ACC112 (cell line): Measurements from ENCODE around the gene EYA3.

ENCODE experiments used
- H2AFZ ChIP-seq: fragments of 200-600 bp; sonication (generic); one replicate; pipeline ENCODE4 v1.6.0; 2017; ENCODE audit warnings: antibody characterized with exemption, low read length; ENCODE audit not compliant: unreplicated experiment
- H3K27ac ChIP-seq: fragments of 200-600 bp; sonication (generic); 2 replicates; pipeline ENCODE4 v1.5.1; 2014; ENCODE audit warnings: low read depth, mild to moderate bottlenecking, antibody characterized with exemption, low read length, moderate library complexity
- H3K27me3 ChIP-seq: fragments of 200-600 bp; sonication (generic); 2 replicates; pipeline ENCODE4 v1.6.1; 2014; ENCODE audit warnings: mild to moderate bottlenecking, antibody characterized with exemption, low read length, moderate library complexity, mixed read lengths; ENCODE audit not compliant: insufficient read depth
- H3K36me3 ChIP-seq: fragments of 200-600 bp; sonication (generic); 2 replicates; pipeline ENCODE4 v1.6.1; 2016; ENCODE audit warnings: mild to moderate bottlenecking, antibody characterized with exemption, low read length, moderate library complexity, mixed read lengths; ENCODE audit not compliant: insufficient read depth
- H3K4me1 ChIP-seq: fragments of 200-600 bp; sonication (generic); one replicate; pipeline ENCODE4 v1.6.1; 2016; ENCODE audit warnings: low read length, mixed read lengths; ENCODE audit not compliant: insufficient read depth, unreplicated experiment, control insufficient read depth
- H3K4me3 ChIP-seq: fragments of 200-600 bp; sonication (generic); 2 replicates; pipeline ENCODE4 v1.5.1; 2014; ENCODE audit warnings: mild to moderate bottlenecking, low read depth, low read length
- H3K79me2 ChIP-seq: fragments of 200-600 bp; sonication (generic); one replicate; pipeline ENCODE4 v1.6.0; 2016; ENCODE audit warnings: low read length; ENCODE audit not compliant: control insufficient read depth, unreplicated experiment, insufficient read depth

Gene EYA3

DNA sequence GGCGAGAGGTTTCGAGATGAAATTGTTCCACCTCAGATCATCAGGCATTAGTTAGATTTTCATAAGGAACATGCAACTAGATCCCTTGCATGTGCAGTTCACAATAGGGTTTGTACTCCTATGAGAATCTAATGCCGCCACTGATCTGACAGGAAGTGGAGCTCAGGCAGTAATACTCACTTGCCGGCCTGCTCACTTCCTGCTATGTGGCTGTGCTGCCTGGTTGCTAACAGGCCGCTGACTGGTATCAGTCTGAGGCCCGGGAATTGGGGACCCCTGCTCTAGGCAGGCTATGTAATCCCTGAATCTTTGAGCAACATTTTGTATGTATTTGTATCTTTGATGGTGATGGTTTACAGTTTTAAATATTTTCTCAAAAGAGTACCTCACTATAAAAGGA is 96.1 kb downstream of the EYA3 start:
- Histone ChIP-seq H3K79me2 (no peaks in the 10 kb centered on the region), H3K27me3 (no peaks in the 10 kb centered on the region), H3K27ac (no peak overlapping the region), H2AFZ (no peak overlapping the region), H3K4me1 (no peaks in the 10 kb centered on the region), H3K36me3 (peaks cover 31% of the 10 kb centered on the region), H3K4me3 (no peak overlapping the region)

- Histone ChIP-seq H3K79me2 (no peaks in the 10 kb centered on the region), H3K4me3 (no peak overlapping the region), H3K27me3 (no peaks in the 10 kb centered on the region), H2AFZ (no peak overlapping the region), H3K36me3 (peaks cover 22% of the 10 kb centered on the region), H3K27ac (no peak overlapping the region), H3K4me1 (no peaks in the 10 kb centered on the region)
Observed at GRCh38 chr1:27990920-27991537, 97.4 kb downstream of the EYA3 start.

DNA sequence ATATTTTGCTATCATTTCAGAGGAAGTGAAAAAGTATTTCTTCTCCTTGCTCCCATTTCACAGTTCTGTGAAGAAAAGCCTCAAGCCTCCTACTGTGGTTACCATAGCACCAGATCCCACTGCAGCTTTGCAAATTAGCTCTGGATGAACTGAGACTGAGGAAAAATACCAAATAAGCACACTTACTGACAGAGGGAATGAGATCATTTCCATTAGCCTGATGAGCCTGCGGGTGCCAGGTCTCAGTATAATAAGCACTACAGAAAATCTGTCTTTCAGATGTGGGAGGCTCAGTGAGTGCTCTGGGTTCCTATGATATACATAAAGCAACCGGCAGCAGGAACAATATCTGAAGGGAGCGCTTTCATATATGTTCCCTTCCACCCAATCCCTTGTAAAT is 107.3 kb downstream of the EYA3 start:
- Histone ChIP-seq H3K27ac (no peak overlapping the region), H3K27me3 (no peaks in the 10 kb centered on the region), H2AFZ (no peak overlapping the region), H3K4me3 (no peak overlapping the region), H3K79me2 (no peaks in the 10 kb centered on the region), H3K36me3 (0 out of 2 replicates have a peak, but pooled peaks cover 5% of the 10 kb centered on the region), H3K4me1 (no peaks in the 10 kb centered on the region)

DNA sequence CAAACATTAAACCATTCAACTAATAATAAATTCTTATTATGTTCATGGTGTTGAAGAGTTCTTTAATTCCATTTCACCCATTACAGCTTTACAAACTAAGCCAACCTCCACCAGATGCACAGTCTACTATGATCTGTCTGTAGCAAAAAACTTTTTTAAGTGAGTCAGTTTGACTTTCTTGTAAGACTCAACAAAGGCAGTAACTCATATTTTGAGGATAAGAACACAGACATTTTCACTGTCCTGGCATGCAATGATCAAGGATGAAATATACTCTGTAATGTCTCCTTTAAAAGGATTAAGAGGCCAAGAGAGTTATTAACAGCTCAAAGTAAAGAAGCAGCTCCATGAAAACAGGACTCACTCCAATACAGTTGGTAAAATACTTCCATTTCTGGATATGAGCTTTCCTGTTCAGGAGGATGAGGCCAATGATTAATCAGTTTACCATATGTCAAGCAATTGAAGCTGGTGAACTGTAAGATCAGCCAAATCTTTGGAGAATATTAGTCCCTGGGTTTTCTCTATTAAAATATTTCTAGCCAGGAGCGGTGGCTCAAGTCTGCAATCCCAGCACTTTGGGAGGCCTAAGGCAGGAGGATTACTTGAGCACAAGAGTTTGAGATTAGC is 108.1 kb downstream of the EYA3 start:
- Histone ChIP-seq H3K27ac (no peak overlapping the region), H2AFZ (no peak overlapping the region), H3K79me2 (no peaks in the 10 kb centered on the region), H3K4me3 (no peak overlapping the region), H3K4me1 (no peaks in the 10 kb centered on the region), H3K36me3 (0 out of 2 replicates have a peak, but pooled peaks cover 5% of the 10 kb centered on the region), H3K27me3 (no peaks in the 10 kb centered on the region)

GRCh38 chr1:27979859-27980201 is 108.6 kb downstream of the EYA3 start:
- no peak overlapping the region for H3K4me3 ChIP-seq
- H3K4me1 ChIP-seq: no peaks in the 10 kb centered on the region
- no peak overlapping the region for H3K27ac ChIP-seq
- H2AFZ ChIP-seq: no peak overlapping the region
- H3K79me2 ChIP-seq: no peaks in the 10 kb centered on the region
- no peaks in the 10 kb centered on the region for H3K27me3 ChIP-seq
- 0 out of 2 replicates have a peak, but pooled peaks cover 5% of the 10 kb centered on the region for H3K36me3 ChIP-seq

- Histone ChIP-seq H3K4me3 (no peak overlapping the region), H3K27me3 (no peaks in the 10 kb centered on the region), H3K27ac (no peak overlapping the region), H3K79me2 (no peaks in the 10 kb centered on the region), H3K4me1 (no peaks in the 10 kb centered on the region), H3K36me3 (peaks cover 5% of the 10 kb centered on the region; the same call in 1 of the 2 replicates), H2AFZ (no peak overlapping the region)
Observed at GRCh38 chr1:27979151-27979858, 109.1 kb downstream of the EYA3 start.

GRCh38 chr1:27974417-27974781 is 114.0 kb downstream of the EYA3 start:
- H3K79me2 ChIP-seq: no peaks in the 10 kb centered on the region
- H2AFZ ChIP-seq: no peak overlapping the region
- peaks cover 5% of the 10 kb centered on the region; the same call in 1 of the 2 replicates for H3K36me3 ChIP-seq
- H3K4me3 ChIP-seq: no peak overlapping the region
- no peak overlapping the region for H3K27ac ChIP-seq
- no peaks in the 10 kb centered on the region for H3K27me3 ChIP-seq
- H3K4me1 ChIP-seq: peaks cover 26% of the 10 kb centered on the region

DNA sequence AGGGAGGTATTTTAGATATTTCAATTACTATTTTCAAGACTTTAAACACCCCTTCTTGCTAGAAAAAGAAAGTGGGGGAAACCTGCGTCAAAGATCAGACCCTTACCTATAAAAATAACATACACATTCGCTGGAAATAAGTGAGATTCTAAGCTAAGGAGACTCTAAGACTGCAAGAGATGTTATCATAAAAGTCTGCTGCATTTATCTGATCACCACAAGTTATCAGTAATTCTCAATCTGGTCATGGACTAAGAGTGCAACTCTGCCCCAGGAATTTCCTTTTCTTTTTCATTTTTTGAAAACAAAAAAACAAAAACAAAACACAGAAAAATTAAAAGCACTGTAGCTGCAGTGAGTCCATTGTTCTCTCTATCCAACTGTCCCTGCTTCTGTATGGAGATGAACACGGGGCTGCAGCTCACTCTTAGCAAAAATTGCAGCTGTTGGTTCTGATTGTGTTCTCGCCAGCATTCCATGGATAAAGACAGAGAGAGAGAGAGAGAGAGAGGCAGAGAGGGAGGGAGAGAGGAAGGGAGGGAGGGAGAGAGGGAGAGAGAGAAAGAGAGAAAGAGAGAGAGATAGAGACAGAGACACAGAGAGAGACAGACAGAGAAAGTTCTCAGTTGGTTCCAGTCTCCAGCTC is 114.5 kb downstream of the EYA3 start:
- no peak overlapping the region for H2AFZ ChIP-seq
- no peaks in the 10 kb centered on the region for H3K79me2 ChIP-seq
- peaks cover 31% of the 10 kb centered on the region for H3K4me1 ChIP-seq
- peaks cover 5% of the 10 kb centered on the region; the same call in 1 of the 2 replicates for H3K36me3 ChIP-seq
- no peaks in the 10 kb centered on the region for H3K27me3 ChIP-seq
- no peak overlapping the region for H3K4me3 ChIP-seq
- H3K27ac ChIP-seq: no peak overlapping the region

DNA sequence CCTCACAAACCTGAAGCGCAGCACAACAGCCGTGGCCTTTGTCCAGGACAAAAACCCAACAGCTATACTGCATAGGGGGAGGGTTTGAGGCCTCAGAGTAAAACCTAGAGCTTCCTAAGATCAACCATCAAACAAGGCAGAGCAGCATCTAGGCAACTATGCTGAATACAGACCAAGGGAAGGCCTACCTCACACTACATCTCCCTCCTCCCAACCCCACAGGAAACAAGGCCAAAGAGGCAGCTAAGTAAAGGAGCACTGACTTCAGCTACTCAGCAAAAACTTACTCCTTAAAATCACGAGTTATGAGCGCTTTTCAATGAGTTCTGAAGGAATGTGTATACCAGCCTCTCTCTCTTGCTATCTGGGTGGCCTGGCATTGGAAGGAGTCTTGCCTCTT is 116.3 kb downstream of the EYA3 start:
- H3K27me3 ChIP-seq: no peaks in the 10 kb centered on the region
- H2AFZ ChIP-seq: no peak overlapping the region
- H3K4me3 ChIP-seq: no peak overlapping the region
- H3K4me1 ChIP-seq: peaks cover 48% of the 10 kb centered on the region
- H3K27ac ChIP-seq: no peak overlapping the region
- H3K79me2 ChIP-seq: no peaks in the 10 kb centered on the region
- peaks cover 4% of the 10 kb centered on the region; the same call in 1 of the 2 replicates for H3K36me3 ChIP-seq

GRCh38 chr1:27971674-27972073 is 116.7 kb downstream of the EYA3 start:
- H3K27me3 ChIP-seq: no peaks in the 10 kb centered on the region
- H3K79me2 ChIP-seq: no peaks in the 10 kb centered on the region
- H3K27ac ChIP-seq: no peak overlapping the region
- H3K36me3 ChIP-seq: no peaks in the 10 kb centered on the region; the same call in 1 of the 2 replicates
- H3K4me3 ChIP-seq: no peak overlapping the region
- peaks cover 48% of the 10 kb centered on the region for H3K4me1 ChIP-seq
- H2AFZ ChIP-seq: no peak overlapping the region
